SJSA1 (cell line): Measurements from ENCODE around the gene EPO. TPM values are rescaled to one million over a fixed set of nuclear protein-coding genes. Genes with fewer than 3 reads are reported as not detected.

Experiments
- DNase-seq, 2 experiments: peaks; one replicate each; pipeline ENCODE4 v3.0.0-alpha.2; 2015 to 2020; ENCODE audit warnings: low spot score in 2 of 2, low read depth in 1 of 2
- H3K27ac ChIP-seq: fragments of 250-450 bp; sonication (Bioruptor Pico); 2 replicates; pipeline ENCODE4 v1.5.1; 2020; ENCODE audit warnings: mild to moderate bottlenecking, moderate library complexity
- H3K27me3 ChIP-seq: fragments of 250-450 bp; sonication (Bioruptor Pico); replicated peaks from 2 replicates; pipeline ENCODE4 v1.5.1; 2020; ENCODE audit warnings: mild to moderate bottlenecking, moderate library complexity
- H3K36me3 ChIP-seq: fragments of 250-450 bp; sonication (Bioruptor Pico); 2 replicates; pipeline ENCODE4 v1.5.1; 2020; ENCODE audit warnings: mild to moderate bottlenecking
- H3K4me1 ChIP-seq: fragments of 250-450 bp; sonication (Bioruptor Pico); replicated peaks from 2 replicates; pipeline ENCODE4 v1.6.1; 2021; ENCODE audit warnings: mild to moderate bottlenecking
- H3K4me3 ChIP-seq: fragments of 250-450 bp; sonication (Bioruptor Pico); 2 replicates; pipeline ENCODE4 v1.5.1; 2020; ENCODE audit warnings: mild to moderate bottlenecking
- H3K9me3 ChIP-seq: fragments of 250-450 bp; sonication (Bioruptor Pico); replicated peaks from 2 replicates; pipeline ENCODE4 v1.5.1; 2020; ENCODE audit warnings: mild to moderate bottlenecking
- total RNA-seq: library from RNA; depleted of rRNA; stranded (reverse); fragments of >200 nt; shearing (Covaris generic); gene quantifications from 2 replicates; pipeline ENCODE4 v1.2.3, GENCODE V29; 2014; rRNA removed

The EPO gene
- total RNA-seq = not detected in 2 replicates

GRCh38 chr7:100720279-100720670, at the start of gene EPO:
Gene EPO, plus strand, starts transcription at chr7:100720468. Its CDS starts 513 bp downstream, at chr7:100720981.
- Histone ChIP-seq H3K27ac (no peak within 1 kb of the TSS), H3K9me3 (peaks cover 7% of the 10 kb centered on the region), H3K27me3 (peaks cover 14% of the 10 kb centered on the region), H3K4me1 (peaks cover 2% of the 10 kb centered on the region), H3K4me3 (no peak within 1 kb of the TSS), H3K36me3 (no peaks in the 10 kb centered on the region)
- DNase-seq = no peak

DNA sequence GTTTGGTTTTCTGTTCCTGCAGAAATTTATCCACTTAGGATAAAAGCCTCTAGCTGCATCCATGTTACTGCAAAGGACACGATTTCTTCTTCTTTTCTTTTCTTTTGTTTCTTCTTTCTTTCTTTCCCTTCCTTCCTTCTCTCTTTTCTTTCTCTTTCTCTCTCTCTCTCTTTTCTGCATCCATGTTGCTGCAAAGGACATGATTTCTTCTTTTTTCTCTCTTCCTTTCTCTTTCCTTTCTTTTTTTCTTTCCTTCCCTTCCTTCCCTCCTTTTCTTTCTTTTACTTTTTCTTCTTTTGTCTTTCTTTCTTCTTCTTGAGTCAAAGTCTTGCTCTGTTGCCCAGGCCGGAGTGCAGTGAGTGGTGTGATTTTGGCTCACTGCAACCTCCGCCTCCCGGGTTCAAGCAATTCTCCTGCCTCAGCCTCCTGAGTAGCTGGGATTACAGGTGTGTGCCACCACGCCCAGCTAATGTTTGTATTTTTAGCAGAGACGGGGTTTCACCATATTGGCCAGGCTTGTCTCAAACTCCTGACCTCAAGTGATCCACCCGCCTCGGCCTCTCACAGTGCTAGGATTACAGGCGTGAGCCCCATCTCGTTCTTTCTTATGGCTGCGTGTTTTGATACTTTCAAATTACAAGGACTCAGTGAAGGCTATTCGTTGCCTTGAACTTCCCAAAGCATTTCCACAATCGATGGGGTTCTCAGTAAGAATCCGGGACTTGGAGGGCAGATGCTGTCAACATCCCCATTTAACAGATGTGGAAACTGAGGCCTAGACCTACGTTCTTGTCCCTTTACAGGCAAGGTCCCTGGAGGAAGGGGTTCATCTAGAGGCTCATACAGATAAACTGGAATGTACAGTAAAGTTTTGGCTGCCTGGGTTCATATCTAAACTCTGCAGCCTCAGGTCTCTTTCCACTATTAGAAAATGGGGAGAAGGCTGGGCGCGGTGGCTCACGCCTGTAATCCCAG, 48.6 kb upstream of the EPO start:
- Histone ChIP-seq H3K4me3 (no peak overlapping the region), H3K4me1 (peaks cover 12% of the 10 kb centered on the region; the same call in 1 of the 2 replicates), H3K27ac (no peak overlapping the region), H3K27me3 (0 out of 2 replicates have a peak, but pooled peaks cover 6% of the 10 kb centered on the region), H3K36me3 (peaks cover 11% of the 10 kb centered on the region), H3K9me3 (no peaks in the 10 kb centered on the region; the same call in 1 of the 2 replicates)
- DNase-seq = no peak

GRCh38 chr7:100673302-100673941, 46.8 kb upstream of the EPO start, which contains the start of gene GNB2:
Gene GNB2, plus strand, starts transcription at chr7:100673740. Its CDS starts 2,526 bp downstream, at chr7:100676266.
- DNase-seq = peak; percentile 99 to 100
- peak within 1 kb of the TSS; percentile 91 for H3K4me3 ChIP-seq
- H3K36me3 ChIP-seq = peaks cover 28% of the 10 kb centered on the region
- peak within 1 kb of the TSS; percentile 96 for H3K27ac ChIP-seq
- no peaks in the 10 kb centered on the region for H3K27me3 ChIP-seq
- no peaks in the 10 kb centered on the region for H3K9me3 ChIP-seq
- H3K4me1 ChIP-seq = peaks cover 12% of the 10 kb centered on the region; the same call in 1 of the 2 replicates

- peaks cover 34% of the 10 kb centered on the region for H3K36me3 ChIP-seq
- DNase-seq = peak in 1 of 2 experiments; percentile 50
These were observed 46.3 kb upstream of the EPO start for GRCh38 chr7:100673942-100674410.

GRCh38 chr7:100674411-100675104, 45.7 kb upstream of the EPO start:
- Histone ChIP-seq H3K9me3 (no peaks in the 10 kb centered on the region), H3K4me1 (peaks cover 12% of the 10 kb centered on the region; the same call in 1 of the 2 replicates), H3K4me3 (peak overlapping the region; percentile 91), H3K36me3 (peaks cover 40% of the 10 kb centered on the region), H3K27me3 (no peaks in the 10 kb centered on the region), H3K27ac (no peak overlapping the region)
- DNase-seq = peak; percentile 45 to 49

More at GRCh38 chr7:100673942-100674410, 46.3 kb upstream of the EPO start:
- Histone ChIP-seq H3K27me3 (no peaks in the 10 kb centered on the region), H3K4me1 (peaks cover 12% of the 10 kb centered on the region; the same call in 1 of the 2 replicates), H3K4me3 (peak overlapping the region; percentile 91), H3K27ac (peak overlapping the region; percentile 96), H3K9me3 (no peaks in the 10 kb centered on the region)

DNA sequence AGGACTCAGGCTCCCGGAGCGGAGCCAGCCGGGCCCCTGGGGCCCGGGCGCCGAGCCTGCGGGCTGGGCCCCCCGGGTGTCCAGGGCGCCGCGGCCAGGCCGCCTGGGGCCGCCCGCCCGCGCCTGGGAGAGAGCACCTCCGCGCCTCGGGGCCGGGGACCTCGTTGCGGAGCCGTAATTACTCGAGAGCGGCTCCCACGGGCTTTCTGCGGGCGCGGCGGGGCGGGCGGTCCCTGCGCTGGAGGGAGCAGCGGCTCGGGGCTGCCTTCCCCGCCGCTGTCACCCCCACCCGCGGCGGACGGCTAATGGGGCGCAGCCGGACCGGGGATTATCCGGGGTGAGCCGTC, 45.2 kb upstream of the EPO start:
- Histone ChIP-seq H3K4me3 (peak overlapping the region; percentile 91), H3K27me3 (no peaks in the 10 kb centered on the region), H3K4me1 (peaks cover 12% of the 10 kb centered on the region; the same call in 1 of the 2 replicates), H3K36me3 (peaks cover 44% of the 10 kb centered on the region), H3K9me3 (no peaks in the 10 kb centered on the region), H3K27ac (no peak overlapping the region)
- peak in 1 of 2 experiments; percentile 46 for DNase-seq

DNA sequence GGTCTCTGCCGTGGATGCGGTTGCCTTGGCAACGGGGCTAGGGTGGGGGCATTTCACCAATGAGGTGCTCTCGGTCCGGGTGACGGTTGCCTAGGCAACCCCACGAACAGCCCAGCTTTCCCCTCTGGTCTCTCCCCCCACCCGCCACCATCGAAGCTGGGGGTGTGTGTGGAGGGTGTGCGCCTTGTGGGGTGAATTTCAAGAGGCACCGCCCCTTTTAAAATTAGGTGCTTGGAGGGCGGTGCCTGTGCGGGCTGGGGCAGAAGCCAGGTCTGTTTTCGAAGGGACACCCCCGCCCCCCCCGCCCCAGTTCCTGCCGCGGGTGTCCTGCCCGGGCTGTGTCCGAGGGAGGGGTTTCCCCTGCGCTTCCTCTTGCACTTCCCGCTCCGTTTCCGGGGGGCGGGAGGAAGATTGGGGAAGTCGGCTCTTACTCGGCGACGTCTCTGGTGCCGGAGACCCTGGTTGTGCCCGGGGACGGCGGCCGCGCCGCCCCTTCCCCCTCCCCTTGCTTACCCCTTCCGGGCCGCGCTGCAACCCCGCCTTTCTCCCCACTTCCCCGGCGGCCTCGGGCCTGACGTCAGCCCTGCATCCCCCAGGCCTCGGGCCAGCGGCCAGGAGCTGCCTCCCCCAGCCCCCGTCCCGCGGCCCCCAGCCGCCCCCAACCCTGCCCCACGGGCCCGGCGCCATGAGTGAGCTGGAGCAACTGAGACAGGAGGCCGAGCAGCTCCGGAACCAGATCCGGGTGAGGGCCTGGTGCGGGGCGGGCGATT, 44.5 kb upstream of the EPO start:
- H3K27ac ChIP-seq = peak overlapping the region; percentile 22; the same call in 1 of the 2 replicates
- DNase-seq = peak; percentile 68 to 78

DNA sequence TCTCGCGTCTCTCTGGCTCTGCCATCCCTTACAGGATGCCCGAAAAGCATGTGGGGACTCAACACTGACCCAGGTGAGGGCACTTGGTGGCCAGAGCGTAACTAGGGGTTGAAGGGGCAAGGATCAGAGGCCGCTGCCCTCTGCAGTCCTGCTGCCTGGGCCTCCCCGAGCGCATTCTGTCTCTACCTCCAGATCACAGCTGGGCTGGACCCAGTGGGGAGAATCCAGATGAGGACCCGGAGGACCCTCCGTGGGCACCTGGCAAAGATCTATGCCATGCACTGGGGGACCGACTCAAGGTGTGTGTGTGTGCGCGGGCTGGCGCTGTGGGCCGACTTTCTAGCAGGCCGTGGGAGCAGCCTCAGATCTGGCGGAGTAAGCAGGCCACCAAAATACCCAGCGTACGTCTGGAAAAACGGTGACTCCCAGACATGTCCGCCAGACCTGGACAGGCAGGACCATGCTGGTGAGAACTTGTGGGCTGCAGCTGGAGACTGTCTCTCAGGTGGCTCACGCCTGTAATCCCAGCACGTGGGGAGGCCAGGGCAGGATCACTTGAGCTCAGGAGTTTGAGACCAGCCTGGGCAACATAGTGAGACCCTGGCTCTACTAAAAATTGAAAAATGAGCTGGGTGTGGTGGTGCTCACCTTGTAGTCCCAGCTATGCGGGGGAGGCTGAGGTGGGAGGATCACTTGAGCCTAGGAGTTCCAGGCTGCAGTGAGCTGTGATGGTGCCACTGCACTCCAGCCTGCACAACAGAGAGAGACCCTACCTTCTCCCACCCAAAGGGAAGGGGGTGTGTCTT, 43.6 kb upstream of the EPO start:
- no peak for DNase-seq
- Histone ChIP-seq H3K36me3 (peaks cover 57% of the 10 kb centered on the region), H3K27me3 (no peaks in the 10 kb centered on the region), H3K4me1 (peaks cover 12% of the 10 kb centered on the region; the same call in 1 of the 2 replicates), H3K9me3 (no peaks in the 10 kb centered on the region), H3K4me3 (no peak overlapping the region; the same call in 1 of the 2 replicates), H3K27ac (no peak overlapping the region)

More for the DNA sequence above, 44.5 kb upstream of the EPO start:
- no peaks in the 10 kb centered on the region for H3K27me3 ChIP-seq
- H3K4me3 ChIP-seq = peak overlapping the region; percentile 91
- H3K36me3 ChIP-seq = peaks cover 50% of the 10 kb centered on the region
- H3K9me3 ChIP-seq = no peaks in the 10 kb centered on the region
- peaks cover 12% of the 10 kb centered on the region; the same call in 1 of the 2 replicates for H3K4me1 ChIP-seq

DNA sequence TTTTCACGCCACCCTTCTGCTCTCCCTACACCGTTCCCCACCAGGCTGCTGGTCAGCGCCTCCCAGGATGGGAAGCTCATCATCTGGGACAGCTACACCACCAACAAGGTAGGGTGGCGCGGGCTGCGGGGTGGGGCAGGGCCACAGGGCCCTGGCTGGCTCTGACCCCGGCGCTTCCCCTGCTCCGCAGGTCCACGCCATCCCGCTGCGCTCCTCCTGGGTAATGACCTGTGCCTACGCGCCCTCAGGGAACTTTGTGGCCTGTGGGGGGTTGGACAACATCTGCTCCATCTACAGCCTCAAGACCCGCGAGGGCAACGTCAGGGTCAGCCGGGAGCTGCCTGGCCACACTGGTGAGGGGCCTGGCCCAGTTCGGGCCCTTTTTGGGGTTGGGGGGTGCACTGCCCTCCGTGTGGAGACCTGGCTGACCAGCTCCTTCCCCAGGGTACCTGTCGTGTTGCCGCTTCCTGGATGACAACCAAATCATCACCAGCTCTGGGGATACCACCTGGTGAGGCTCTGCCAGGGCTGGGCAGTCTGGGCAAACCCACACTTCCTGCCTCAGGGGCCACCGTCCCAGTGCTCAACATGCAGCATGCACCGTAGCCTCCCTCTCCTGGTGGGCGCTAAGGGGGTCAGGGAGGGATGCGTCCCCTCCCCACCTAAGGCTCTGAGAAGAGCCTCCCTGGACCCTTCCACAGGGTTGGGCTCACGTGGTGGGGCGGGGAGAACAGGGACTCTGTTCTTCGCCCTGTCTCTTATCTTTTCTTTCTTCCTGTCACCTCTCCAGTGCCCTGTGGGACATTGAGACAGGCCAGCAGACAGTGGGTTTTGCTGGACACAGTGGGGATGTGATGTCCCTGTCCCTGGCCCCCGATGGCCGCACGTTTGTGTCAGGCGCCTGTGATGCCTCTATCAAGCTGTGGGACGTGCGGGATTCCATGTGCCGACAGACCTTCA, 42.7 kb upstream of the EPO start:
- Histone ChIP-seq H3K36me3 (peaks cover 66% of the 10 kb centered on the region), H3K27ac (no peak overlapping the region), H3K27me3 (no peaks in the 10 kb centered on the region), H3K4me3 (no peak overlapping the region), H3K9me3 (no peaks in the 10 kb centered on the region), H3K4me1 (peaks cover 17% of the 10 kb centered on the region; the same call in 1 of the 2 replicates)
- DNase-seq = peak in 1 of 2 experiments; percentile 40

DNA sequence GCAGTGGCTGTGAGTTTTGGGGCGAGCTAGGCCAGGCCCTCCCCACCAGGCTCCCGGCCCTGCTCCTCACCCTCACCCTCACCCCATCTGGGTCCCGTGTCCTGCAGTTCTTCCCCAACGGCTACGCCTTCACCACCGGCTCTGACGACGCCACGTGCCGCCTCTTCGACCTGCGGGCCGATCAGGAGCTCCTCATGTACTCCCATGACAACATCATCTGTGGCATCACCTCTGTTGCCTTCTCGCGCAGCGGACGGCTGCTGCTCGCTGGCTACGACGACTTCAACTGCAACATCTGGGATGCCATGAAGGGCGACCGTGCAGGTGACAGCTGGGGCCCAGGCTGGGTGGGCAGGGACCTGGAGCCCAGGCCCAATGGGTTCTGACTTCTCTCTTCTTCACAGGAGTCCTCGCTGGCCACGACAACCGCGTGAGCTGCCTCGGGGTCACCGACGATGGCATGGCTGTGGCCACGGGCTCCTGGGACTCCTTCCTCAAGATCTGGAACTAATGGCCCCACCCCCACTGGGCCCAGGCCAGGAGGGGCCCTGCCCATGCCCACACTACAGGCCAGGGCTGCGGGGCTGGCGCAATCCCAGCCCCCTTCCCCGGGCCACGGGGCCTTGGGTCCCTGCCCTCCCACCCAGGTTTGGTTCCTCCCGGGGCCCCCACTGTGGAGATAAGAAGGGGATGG, 41.8 kb upstream of the EPO start:
- DNase-seq = peak in 1 of 2 experiments; percentile 46
- Histone ChIP-seq H3K4me3 (no peak overlapping the region), H3K27me3 (no peaks in the 10 kb centered on the region), H3K9me3 (no peaks in the 10 kb centered on the region), H3K27ac (no peak overlapping the region), H3K36me3 (peaks cover 75% of the 10 kb centered on the region), H3K4me1 (0 out of 2 replicates have a peak, but pooled peaks cover 13% of the 10 kb centered on the region)
